Cerebellar cortex (tissue), 1 donor: ENCODE results near the gene RFTN2.
"Not testable (repeated sequence)": the region's sequence is repeated elsewhere in the genome, so short reads cannot be mapped to it uniquely, and the experiment has no call there.

Source experiments
- DNase-seq: peaks from one replicate; pipeline ENCODE4 v3.0.0-alpha.2; 2015; ENCODE audit warnings: low spot score

RFTN2 gene

DNA sequence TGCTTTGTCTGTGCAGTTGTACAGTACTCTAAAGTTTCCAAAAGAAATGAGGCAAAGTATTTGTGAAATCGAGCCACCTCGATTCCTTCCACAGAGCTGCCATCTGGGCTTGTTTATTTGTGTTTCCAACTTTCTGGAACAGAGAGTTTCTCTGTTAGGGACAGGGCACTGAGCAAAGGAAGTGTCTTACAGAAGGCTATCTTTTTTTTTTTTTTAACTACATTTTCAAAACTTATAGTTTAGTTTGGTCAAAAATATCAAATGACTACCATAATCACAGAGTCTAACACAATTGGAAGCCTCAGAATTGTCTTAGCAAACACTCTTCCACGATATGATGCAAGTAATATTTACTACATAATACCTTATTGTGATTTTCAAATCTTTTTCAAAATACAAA is 796 bp downstream of the RFTN2 start:
- DNase-seq, result peak; percentile 10

DNA sequence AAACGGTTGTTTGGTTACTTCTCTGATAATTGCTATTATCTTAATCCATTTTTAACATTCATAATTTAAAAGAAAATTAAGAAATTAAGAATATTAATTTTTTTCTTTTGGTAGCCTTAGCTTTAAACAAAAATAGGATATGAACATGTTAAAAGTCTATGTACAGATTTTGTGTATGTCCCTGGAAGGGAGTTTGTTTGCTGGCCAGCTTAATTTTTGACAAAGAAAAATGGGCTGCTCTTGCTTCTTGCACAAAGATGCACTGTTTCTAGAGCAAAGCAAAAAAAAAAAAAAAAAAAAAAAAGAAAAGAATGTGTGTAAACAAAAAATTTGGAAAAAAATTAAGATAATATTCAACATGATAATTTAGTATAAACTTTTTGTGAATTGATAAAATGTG is 1.3 kb downstream of the RFTN2 start:
- DNase-seq, result no peak

DNA sequence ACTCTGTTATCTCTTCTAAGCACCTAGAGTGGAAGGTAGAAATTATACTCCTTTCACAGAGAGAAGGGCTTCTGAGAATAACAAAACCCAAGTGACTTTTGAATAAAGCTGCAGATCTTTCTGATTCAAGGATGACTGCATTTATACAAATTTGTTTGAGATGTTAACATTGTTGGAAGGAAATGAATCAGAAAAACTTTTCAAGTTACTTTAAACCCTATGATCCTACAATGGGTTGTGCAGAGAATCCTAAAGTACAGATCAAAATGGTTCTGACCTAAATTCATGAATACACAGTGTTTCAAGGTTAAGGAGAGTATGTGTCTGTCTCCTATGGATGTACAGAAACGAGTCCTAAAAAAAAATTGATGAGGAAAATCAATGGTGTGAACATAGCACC is 1.8 kb downstream of the RFTN2 start:
- DNase-seq, result no peak

DNA sequence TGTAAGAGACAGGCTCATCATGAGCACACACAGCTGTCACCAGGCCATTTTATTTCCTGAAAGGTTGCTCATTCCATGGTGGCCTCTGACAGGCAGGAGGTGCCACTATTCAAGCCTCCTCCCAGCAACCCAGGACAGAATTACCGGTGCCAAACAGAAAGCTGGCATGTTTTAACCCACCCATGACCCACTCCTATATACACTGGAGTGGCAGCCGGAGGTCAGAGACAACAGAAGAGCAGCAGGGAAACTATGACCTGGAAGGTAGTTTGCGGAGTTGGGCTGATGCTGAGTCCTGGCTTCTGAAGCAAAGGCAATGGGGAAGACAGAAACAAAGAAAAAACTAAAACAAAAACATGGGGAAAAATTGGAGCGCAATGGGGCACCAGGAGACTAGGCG is 2.3 kb downstream of the RFTN2 start:
- DNase-seq, result no peak

DNA sequence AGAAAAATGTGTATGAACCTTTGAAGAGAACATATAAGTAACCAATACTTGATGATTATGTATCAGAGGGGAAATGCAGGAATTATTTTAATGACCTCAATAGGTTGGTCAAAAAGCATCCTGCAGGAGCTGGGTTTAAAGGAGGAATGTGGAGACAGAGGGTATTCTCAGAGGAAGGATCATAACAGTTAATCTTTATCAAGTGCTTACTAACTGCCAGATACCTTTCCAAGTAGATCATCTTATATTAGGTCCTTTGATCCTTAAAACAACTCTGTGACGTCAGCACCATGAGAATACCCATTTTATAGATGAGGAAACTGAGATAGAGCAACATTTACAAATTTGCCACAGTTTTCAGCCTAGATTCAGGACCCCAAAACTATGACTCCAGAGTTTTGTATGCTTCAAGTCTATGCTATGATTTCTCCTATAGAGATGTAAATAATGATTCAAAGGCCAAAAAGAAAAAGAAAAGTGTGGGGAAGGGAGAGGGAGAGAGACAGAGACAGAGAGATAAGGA is 3.0 kb downstream of the RFTN2 start:
- DNase-seq, result no peak

DNA sequence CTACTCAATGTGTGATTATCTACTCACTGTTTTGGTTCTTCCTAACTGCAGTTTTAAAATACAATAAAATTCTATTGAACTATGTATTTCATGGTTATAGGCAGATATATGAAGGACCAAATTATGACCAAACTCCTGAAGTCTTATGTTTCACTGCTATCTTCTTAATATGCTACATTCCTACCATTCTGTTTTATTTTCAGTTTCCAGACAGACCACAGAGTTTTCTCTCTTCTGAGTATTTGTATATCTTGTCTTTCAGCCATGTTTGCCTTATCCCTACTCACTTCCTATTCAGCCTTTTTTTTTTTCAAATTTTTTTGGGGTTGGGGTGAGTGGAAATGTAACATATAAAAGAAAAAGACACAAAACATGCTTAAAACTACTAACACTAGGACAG is 6.3 kb downstream of the RFTN2 start:
- no peak for DNase-seq

DNA sequence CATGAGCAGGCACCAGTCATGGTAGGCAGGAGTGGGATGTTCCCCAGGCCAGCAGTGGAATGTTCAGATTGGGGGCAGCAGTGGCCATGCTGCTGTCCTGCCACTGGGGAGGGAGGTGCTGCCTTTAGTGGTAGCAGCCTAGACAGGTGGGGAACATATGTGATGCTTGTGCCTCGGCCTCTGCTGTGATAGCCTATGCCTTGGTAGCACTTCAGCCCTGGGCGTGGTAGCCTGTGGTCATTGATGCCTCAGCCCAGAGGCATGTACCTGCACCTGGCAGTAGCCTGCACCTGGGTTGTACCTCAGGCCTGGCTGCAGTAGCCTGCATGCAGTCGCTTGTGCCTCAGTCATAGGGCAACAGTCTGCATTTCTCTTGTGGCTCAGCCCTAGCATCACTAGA is 7.1 kb downstream of the RFTN2 start:
- no peak for DNase-seq

DNA sequence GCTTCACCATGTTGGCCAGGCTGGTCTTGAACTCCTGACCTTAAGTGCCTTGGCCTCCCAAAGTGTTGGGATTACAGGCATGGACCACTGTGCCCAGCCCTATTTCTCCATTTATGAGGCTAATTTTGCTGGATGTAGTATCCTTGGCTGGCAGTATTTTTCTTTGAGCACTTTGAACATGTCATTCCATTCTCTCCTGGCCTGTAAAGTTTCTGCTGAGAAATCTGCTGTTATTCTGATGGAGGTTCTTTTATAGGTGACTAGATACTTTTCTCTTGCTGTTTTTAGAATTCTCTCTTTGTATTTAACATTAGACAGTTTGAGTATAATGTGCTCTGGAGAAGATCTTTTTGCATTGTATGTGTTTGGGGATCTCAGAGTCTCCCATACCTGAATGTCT is 9.1 kb downstream of the RFTN2 start:
- no peak for DNase-seq

DNA sequence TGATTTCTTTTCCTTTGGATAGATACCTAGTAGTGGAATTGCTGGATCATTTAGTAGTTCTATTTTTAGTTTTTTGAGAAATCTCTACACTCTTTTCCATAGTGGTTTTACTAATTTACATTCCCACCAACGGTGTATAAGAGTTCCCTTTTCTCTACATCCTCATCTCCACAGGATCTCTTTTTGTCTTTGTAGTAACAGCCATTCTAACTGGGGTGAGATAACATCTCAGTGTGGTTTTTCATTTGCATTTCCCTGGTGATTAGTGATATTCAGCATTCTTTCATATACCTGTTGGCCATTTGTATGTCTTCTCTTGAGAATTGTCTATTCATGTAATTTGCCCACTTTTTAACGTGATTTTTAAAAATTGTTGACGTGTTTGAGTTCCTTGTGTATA is 13.8 kb downstream of the RFTN2 start:
- no peak for DNase-seq

DNA sequence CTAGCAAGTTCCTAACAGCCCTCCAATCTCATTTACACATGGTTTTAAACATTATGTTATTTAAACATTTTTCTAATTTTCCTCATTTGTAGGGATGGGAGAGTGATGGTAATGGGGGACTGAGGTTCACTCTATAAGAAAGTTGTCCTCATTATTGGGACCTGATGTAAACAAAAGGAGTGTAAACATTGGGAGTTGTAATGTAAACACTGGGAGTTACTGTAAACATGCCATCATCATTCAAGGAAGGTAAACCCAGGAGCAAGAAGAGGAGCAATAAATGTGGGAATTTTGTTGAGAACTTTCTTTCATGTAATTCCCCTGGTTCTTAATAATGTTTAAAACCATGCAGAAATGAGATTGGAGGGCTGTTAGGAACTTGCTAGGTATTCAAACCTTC is 17.8 kb downstream of the RFTN2 start:
- no peak for DNase-seq

DNA sequence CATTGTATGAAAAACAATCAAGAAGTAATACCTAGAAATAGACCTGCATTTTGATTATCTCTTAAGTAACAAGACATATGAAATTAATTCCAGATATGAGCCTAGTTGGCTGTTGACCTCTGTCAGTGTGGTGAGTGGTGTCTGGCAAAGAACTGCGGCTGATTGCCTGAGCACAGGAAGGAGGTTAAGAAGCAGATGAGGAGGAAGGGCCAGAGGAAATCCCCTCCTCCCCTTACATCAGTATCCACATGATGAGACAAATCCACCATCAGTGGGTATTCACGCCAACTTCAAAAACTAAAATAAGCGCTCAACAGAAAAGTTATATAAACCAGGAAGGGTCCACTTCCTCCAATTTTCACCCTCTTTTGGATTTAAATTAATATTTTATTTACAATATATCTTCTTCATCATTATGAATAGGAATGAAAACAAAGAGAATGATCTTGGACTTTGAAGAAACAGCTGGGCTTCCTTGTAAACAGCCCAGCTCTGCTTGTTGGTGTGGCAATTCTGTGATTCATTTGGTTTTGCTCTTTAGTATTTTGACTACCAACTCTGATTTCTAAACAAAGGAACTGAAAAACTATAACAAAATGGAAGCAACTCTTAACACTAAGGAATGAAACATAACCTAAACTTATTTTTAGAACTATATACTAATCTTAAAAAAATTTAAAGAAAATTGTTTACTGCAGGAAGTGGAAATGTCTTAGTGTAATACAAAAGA is 27.3 kb downstream of the RFTN2 start:
- DNase-seq, result no peak

DNA sequence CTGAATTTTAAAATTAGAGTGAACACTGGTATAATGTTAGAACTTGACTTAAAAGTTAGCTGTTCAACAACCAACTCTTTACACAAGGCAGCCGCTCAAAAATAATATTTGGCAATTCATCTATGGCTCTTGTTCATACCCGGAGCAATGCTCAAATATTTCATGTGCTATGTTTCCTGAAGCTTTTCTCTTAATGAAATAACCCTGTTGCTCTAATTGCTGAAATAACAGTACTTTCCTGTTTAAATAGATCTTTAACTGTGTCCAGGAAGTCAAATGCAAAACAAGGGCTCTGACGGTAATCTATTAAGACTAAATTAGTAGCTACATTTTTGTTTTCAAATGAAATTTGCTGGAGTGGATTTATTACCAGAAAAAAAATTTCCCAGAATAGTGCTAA is 33.7 kb downstream of the RFTN2 start:
- DNase-seq, result no peak

DNA sequence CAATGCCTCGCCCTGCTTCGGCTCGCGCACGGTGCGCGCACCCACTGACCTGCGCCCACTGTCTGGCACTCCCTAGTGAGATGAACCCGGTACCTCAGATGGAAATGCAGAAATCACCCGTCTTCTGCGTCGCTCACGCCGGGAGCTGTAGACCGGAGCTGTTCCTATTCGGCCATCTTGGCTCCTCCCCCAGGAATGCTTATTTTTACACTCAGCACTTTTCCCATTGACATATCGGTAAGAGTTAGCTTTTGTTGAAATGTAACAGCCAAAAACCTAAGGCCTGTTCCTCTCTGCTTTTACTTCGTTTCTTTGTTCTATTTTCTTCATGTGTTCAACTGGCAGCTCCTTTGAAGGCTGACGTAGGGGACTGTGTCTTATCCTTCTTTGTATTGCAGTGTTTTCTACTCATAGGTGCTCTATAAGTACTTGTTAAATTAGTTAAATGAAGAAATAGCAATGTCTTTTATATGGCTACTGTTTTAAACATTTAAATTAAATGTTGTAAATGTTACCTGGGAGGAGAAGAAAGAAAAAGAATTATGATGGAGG is 34.7 kb downstream of the RFTN2 start:
- DNase-seq, result not testable (repeated sequence)

DNA sequence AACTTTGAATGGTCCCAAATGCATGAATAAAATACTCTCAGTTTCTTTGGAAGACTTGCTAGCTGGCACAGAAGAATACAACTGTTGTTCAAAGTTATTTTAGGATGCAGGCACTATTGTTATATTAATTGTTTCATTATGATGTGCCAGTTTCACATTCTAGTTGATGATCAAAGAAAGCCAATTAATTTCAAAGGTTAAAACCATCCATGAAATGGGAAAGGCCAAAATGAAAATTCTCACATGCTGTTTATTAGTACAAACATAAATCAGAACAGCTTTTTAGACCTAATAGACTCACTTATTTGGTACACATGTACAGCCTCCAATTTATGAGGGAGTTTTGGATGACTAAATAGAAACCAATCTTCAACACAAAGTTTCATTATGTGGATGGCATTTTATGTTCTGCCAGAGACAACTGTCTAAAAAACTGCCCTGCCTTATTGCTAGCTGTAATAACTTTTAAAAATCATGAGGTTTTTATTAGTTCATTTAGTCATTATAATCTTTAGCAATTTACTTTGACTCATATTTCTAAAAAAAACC is 42.2 kb downstream of the RFTN2 start:
- DNase-seq, result no peak

DNA sequence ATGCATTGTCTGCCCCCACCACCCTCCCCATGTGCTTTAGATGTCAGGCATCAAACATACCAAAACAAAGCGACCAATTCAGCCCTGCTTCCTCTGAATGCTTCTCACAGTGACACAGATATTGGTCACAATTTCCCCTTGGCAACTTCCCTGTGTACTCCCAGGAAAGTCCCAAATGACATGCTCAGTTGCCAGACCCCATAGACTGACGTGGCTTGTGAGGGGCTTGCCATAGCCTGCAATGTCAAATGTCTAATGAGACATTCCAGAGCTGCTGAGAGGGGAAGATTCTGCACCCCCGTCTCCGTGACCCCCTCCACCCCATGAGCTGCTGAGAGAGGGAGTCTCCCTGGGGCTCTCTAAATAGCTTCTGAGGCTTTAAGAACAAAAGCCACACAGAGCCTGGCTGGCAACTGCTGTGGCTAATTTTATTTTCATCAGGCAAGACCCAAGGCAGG is 47.3 kb downstream of the RFTN2 start:
- DNase-seq, result peak; percentile 9

DNA sequence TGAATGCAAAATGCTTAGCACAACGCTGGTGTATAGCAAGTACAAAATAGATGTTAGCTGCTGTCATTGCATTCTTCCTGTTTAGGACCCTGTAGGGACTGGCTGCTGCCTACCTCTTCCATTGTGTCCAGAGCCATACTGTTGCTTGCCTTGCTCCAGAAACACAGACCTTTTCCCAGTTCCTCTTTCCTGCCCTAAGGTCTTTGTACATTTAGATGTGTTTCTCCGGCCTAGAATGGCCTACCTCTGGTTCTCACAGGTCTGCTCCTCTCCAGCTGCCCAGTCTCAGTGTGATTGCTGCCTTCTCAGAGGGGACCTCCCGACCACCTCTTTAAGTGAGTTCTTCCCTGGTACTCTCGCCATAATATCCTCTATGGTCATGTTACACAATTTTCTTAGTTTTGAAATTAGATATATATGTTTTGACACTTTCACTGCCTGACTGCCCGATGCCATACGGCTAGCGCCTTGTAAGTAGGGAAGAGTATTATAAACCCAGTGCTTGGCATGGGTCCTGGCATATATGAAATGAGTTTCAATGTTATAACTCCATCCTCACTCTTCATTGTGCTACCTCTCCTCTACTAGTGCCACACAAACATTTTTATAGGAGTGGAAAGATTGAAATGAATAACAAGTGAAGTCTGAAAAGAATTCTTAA is 48.3 kb downstream of the RFTN2 start:
- DNase-seq, result no peak

DNA sequence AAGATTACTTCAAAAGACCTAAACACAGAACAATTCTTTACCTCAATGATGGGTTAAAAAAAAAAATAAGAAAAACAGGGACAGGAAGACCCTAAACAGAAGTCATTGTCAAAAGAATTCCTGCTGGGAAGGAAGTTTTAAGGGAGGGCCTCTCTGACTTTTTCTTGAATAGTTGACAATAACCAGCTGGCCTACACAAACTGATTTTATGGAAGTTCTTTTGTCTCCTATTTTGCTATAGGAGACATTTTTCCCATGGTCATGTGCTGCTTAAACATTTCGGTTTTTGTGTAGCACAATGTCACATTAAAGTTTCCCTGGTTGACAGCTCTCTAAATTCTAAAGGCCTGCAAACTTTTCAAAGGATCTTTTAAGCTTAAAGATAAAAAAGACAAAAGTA is 55.3 kb downstream of the RFTN2 start:
- no peak for DNase-seq

DNA sequence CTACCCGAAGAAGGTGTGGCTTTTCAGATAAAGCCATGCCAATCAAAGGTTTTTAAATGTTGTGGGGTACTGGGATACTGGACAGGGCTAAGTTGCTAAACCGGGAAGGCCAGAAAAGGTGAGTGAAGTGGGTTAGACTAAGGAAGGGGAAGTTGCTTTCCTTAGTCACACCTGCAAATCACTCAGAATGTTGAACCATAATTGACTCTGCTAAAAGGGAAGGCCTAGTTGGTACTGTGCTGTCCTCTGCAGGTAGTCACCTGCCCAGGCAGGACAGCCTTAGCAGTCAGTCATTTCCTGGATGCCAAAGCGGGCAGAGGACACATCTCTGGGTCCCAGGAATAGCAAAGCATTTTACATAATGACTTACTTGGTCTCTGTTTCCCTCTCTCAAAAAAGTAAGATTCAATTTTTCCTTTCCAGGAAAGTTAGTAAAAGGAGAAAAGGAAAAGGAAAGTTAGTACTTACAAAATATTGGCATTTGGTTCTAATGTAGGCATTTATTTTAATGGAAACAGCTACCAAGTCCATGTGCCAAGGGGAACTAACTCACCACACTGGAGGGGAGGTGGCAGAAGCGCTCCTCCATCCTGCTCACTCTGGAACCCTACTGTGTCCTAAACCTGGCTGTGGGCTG is 60.3 kb downstream of the RFTN2 start:
- no peak for DNase-seq

DNA sequence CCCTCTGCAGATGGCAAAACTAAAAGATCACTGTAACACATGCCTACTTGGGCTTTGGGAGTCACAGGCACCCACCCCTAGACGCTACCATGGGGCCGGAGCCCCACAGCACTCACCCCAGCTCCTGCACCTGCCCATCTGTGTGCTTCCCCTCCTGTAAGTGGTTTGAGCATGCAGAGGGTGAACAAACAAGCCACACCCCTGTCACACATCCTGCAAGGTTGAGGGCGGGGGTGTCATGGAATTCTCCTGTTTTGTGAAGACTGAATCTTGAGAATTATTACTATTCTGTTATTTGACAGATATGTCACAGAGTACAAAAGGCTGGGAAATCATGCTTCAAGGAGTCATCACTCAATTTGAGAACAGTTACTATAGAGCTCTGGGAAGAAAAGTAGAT is 60.9 kb downstream of the RFTN2 start:
- DNase-seq, result no peak

DNA sequence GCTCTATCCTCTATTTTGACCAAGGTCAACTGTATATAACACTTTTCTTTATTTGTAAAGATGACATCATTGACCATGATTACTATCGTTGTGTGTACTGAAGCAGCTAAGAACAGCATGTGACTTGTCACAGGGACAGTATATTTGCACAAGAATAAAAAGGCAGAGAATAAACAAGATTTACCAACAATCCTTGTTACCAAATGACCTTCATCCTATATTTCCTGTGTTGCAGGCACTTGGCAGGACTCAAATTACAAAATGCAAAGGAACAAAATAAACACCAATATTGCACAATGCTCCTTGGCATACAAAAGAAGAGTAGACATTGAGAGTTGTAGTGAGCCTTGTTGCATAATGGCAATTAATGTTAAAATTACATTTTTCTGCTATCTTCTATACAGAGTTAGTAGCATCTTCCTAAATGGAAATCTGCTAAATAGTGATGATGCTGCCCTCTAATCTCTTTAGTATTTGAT is 61.8 kb downstream of the RFTN2 start:
- no peak for DNase-seq

DNA sequence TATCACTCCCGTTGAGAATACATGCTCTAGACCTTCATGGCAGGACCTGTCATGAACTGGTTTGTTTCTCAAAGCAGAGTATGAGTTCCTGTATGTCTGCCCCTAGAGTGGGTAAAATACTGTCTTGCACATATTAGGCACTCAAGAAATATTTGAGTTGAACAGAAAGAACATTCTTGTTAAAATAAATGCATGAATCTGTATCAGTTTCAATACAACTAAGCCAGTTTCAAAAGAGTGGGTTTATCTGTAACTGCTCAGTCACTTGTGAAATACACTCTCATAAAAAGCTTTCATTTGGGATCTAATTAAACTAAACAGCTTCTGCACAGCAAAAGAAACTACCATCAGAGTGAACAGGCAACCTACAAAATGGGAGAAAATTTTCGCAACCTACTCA is 69.2 kb downstream of the RFTN2 start:
- DNase-seq, result no peak

DNA sequence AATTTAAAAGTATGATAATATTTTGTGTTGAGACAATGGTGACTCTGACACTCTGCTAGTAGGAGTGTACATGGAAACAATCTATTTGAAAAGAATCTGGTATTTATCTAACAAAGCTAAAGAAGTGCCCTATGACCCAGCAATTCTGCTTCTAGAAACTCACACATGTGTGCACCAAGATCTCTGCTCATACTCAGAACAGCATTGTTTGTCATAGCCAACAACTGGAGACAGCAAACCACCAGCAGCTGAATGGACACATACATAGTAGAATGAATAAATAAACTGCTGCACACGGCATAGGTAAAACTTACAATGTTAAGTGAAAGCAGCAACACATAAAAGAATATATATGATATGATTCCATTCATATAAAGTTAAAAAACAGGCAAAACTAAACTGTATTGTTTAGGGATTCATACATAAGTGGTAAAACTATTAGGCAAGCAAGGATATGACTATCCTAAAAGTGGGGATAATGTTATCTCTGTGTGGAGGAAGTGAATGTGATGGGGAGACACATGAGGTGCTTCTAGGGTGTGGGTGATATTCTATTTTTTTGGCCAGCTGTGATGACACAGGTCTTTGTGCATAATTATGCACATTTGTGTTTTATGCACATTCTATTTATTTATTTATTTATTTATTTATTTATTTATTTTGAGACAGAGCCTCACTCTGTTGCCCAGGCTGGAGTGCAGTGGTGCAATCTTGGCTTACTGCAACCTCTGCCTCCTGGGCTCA is 71.1 kb downstream of the RFTN2 start:
- DNase-seq, result no peak
